GM18519 (cell line): ENCODE data around the gene TMEM176B.
"Not testable (repeated sequence)": the region's sequence is repeated elsewhere in the genome, so short reads cannot be mapped to it uniquely, and the experiment has no call there.

Experiments used
- ATAC-seq: cut with Tn5 transposase; IDR thresholded peaks from one replicate; pipeline ENCODE4 v1.9.1; 2021; ENCODE audit warnings: mild to moderate bottlenecking, moderate library complexity; ENCODE audit not compliant: unreplicated experiment, low FRiP score

Gene TMEM176B

GRCh38 chr7:150791746-150792452, 8.3 kb downstream of the TMEM176B start:
- no peak for ATAC-seq

GRCh38 chr7:150791304-150791703, 8.9 kb downstream of the TMEM176B start:
- no peak for ATAC-seq

- ATAC-seq = no peak
These were observed 9.6 kb downstream of the TMEM176B start for GRCh38 chr7:150790416-150791075.

- no peak for ATAC-seq
These were observed 11.5 kb downstream of the TMEM176B start for GRCh38 chr7:150788474-150789269.

- no peak for ATAC-seq
These were observed 12.6 kb downstream of the TMEM176B start for GRCh38 chr7:150787321-150788281.

- ATAC-seq = no peak
These were observed 15.2 kb downstream of the TMEM176B start for GRCh38 chr7:150784954-150785353.

- no peak for ATAC-seq
These were observed 15.9 kb downstream of the TMEM176B start for GRCh38 chr7:150784120-150784736.

- ATAC-seq = no peak
These were observed 18.2 kb downstream of the TMEM176B start for GRCh38 chr7:150781961-150782360.

- no peak for ATAC-seq
These were observed 19.1 kb downstream of the TMEM176B start for GRCh38 chr7:150781103-150781502.

- ATAC-seq = no peak
These were observed 19.9 kb downstream of the TMEM176B start for GRCh38 chr7:150780292-150780691.

- no peak for ATAC-seq
These were observed 21.3 kb downstream of the TMEM176B start for GRCh38 chr7:150778738-150779301.

- no peak for ATAC-seq
These were observed 22.0 kb downstream of the TMEM176B start for GRCh38 chr7:150778014-150778737.

GRCh38 chr7:150774131-150774530, 26.0 kb downstream of the TMEM176B start:
- ATAC-seq = not testable (repeated sequence)

- no peak for ATAC-seq
These were observed 30.4 kb downstream of the TMEM176B start for GRCh38 chr7:150769768-150770167.

- no peak for ATAC-seq
These were observed 33.8 kb downstream of the TMEM176B start for GRCh38 chr7:150766334-150766709.

- ATAC-seq = no peak
These were observed 40.7 kb downstream of the TMEM176B start for GRCh38 chr7:150759479-150759878.

- no peak for ATAC-seq
These were observed 43.3 kb downstream of the TMEM176B start for GRCh38 chr7:150756858-150757257.

- ATAC-seq = no peak
These were observed 44.0 kb downstream of the TMEM176B start for GRCh38 chr7:150756166-150756565.
